ENCODE measurements around the gene TGDS. TPM values are rescaled to one million over a fixed set of nuclear protein-coding genes. Genes with fewer than 3 reads are reported as not detected.

Gene TGDS
- total and polyA plus RNA-seq, 2 of the 8 experiments (the other 6 are each of a cell fraction or from before 2014, with no cell fraction given), result 11.6 to 11.8 TPM

DNA sequence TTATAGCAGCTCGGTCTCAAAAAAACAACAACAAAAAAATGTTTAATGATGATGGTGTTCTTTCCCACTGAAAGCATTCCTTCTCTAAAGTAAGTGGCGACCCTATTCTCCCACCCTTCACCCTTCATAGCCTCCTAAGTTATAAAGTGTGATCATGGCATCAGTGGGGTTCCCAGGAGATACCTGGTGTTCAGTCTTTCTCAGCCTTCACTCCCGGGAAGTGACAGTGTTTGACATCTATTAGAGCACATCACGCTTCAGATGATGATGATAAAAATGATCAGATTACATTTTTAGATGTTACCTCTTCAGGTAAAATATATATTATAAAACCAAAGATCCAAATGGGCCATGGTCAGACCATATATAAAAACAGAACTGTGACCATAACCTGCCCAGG, 51.0 kb downstream of the TGDS start (continued):
- TF ChIP-seq, protein P1, sequence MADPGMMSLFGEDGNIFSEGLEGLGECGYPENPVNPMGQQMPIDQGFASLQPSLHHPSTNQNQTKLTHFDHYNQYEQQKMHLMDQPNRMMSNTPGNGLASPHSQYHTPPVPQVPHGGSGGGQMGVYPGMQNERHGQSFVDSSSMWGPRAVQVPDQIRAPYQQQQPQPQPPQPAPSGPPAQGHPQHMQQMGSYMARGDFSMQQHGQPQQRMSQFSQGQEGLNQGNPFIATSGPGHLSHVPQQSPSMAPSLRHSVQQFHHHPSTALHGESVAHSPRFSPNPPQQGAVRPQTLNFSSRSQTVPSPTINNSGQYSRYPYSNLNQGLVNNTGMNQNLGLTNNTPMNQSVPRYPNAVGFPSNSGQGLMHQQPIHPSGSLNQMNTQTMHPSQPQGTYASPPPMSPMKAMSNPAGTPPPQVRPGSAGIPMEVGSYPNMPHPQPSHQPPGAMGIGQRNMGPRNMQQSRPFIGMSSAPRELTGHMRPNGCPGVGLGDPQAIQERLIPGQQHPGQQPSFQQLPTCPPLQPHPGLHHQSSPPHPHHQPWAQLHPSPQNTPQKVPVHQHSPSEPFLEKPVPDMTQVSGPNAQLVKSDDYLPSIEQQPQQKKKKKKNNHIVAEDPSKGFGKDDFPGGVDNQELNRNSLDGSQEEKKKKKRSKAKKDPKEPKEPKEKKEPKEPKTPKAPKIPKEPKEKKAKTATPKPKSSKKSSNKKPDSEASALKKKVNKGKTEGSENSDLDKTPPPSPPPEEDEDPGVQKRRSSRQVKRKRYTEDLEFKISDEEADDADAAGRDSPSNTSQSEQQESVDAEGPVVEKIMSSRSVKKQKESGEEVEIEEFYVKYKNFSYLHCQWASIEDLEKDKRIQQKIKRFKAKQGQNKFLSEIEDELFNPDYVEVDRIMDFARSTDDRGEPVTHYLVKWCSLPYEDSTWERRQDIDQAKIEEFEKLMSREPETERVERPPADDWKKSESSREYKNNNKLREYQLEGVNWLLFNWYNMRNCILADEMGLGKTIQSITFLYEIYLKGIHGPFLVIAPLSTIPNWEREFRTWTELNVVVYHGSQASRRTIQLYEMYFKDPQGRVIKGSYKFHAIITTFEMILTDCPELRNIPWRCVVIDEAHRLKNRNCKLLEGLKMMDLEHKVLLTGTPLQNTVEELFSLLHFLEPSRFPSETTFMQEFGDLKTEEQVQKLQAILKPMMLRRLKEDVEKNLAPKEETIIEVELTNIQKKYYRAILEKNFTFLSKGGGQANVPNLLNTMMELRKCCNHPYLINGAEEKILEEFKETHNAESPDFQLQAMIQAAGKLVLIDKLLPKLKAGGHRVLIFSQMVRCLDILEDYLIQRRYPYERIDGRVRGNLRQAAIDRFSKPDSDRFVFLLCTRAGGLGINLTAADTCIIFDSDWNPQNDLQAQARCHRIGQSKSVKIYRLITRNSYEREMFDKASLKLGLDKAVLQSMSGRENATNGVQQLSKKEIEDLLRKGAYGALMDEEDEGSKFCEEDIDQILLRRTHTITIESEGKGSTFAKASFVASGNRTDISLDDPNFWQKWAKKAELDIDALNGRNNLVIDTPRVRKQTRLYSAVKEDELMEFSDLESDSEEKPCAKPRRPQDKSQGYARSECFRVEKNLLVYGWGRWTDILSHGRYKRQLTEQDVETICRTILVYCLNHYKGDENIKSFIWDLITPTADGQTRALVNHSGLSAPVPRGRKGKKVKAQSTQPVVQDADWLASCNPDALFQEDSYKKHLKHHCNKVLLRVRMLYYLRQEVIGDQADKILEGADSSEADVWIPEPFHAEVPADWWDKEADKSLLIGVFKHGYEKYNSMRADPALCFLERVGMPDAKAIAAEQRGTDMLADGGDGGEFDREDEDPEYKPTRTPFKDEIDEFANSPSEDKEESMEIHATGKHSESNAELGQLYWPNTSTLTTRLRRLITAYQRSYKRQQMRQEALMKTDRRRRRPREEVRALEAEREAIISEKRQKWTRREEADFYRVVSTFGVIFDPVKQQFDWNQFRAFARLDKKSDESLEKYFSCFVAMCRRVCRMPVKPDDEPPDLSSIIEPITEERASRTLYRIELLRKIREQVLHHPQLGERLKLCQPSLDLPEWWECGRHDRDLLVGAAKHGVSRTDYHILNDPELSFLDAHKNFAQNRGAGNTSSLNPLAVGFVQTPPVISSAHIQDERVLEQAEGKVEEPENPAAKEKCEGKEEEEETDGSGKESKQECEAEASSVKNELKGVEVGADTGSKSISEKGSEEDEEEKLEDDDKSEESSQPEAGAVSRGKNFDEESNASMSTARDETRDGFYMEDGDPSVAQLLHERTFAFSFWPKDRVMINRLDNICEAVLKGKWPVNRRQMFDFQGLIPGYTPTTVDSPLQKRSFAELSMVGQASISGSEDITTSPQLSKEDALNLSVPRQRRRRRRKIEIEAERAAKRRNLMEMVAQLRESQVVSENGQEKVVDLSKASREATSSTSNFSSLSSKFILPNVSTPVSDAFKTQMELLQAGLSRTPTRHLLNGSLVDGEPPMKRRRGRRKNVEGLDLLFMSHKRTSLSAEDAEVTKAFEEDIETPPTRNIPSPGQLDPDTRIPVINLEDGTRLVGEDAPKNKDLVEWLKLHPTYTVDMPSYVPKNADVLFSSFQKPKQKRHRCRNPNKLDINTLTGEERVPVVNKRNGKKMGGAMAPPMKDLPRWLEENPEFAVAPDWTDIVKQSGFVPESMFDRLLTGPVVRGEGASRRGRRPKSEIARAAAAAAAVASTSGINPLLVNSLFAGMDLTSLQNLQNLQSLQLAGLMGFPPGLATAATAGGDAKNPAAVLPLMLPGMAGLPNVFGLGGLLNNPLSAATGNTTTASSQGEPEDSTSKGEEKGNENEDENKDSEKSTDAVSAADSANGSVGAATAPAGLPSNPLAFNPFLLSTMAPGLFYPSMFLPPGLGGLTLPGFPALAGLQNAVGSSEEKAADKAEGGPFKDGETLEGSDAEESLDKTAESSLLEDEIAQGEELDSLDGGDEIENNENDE (IDR thresholded peaks at IDR 0.05; ENCODE audit: insufficient replicate concordance, low read length), result no peak
- TF ChIP-seq BCL11A (IDR thresholded peaks at IDR 0.05; ENCODE audit: low read depth in 2 of 2, low read length in 2 of 2), result no peak
- no peak for TF ChIP-seq CHD1 (IDR thresholded peaks at IDR 0.05; ENCODE audit: low read depth, low read length)
- no peak for TF ChIP-seq RAD21 (IDR thresholded peaks at IDR 0.05 in 1 of 2, conservative IDR thresholded peaks at IDR 0.05 in 1 of 2; ENCODE audit: low read depth in 2 of 2, low read length in 2 of 2)
- TF ChIP-seq NRF1 (IDR thresholded peaks at IDR 0.05; ENCODE audit: low read depth, low read length), result no peak
- TF ChIP-seq HDAC6 (IDR thresholded peaks at IDR 0.05; ENCODE audit: low read depth, low read length), result no peak
- no peak for TF ChIP-seq RFX5 (IDR thresholded peaks at IDR 0.05; ENCODE audit: borderline replicate concordance, low read depth, low read length)
- TF ChIP-seq EGR1 (IDR thresholded peaks at IDR 0.05; ENCODE audit: borderline replicate concordance, low read depth, low read length), result no peak
- no peak for TF ChIP-seq JUN (IDR thresholded peaks at IDR 0.05; ENCODE audit: low read depth, low read length)
- no peak for TF ChIP-seq SP1 (IDR thresholded peaks at IDR 0.05; ENCODE audit: low read depth, low read length)
- TF ChIP-seq, protein P2, sequence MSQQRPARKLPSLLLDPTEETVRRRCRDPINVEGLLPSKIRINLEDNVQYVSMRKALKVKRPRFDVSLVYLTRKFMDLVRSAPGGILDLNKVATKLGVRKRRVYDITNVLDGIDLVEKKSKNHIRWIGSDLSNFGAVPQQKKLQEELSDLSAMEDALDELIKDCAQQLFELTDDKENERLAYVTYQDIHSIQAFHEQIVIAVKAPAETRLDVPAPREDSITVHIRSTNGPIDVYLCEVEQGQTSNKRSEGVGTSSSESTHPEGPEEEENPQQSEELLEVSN (IDR thresholded peaks at IDR 0.05), result no peak
- no peak for TF ChIP-seq JUND (IDR thresholded peaks at IDR 0.05; ENCODE audit: low read length)

All from H1 (cell line).